ENCODE results near the gene KCNAB2. TPM values are rescaled to one million over a fixed set of nuclear protein-coding genes. Genes with fewer than 3 reads are reported as not detected.

Gene KCNAB2
- total RNA-seq, 6 experiments from 2014 or later = 8.0 to 12.6 (median 10.7) TPM

- Mint-ChIP-seq H3K9me3 (no peaks in the 10 kb centered on the region), H3K4me1 (ENCODE audit: low read depth) (no peaks in the 10 kb centered on the region), H3K27me3 (ENCODE audit: insufficient read depth) (peaks cover 3% of the 10 kb centered on the region), H3K27ac (no peak overlapping the region), H3K4me3 (no peak overlapping the region), H3K36me3 (ENCODE audit: low read depth) (0 out of 2 replicates have a peak, but pooled peaks cover 3% of the 10 kb centered on the region)
- no peak for TF ChIP-seq CTCF (IDR thresholded peaks at IDR 0.05)
- no peak for DNase-seq
Measured at GRCh38 chr1:5999711-6000443, 45.8 kb upstream of the KCNAB2 start.

- Mint-ChIP-seq H3K9me3 (no peaks in the 10 kb centered on the region), H3K27ac (no peak overlapping the region), H3K27me3 (ENCODE audit: insufficient read depth) (peaks cover 3% of the 10 kb centered on the region), H3K36me3 (ENCODE audit: low read depth) (0 out of 2 replicates have a peak, but pooled peaks cover 3% of the 10 kb centered on the region), H3K4me3 (no peak overlapping the region), H3K4me1 (ENCODE audit: low read depth) (no peaks in the 10 kb centered on the region)
- no peak for DNase-seq
- no peak for TF ChIP-seq CTCF (IDR thresholded peaks at IDR 0.05)
Measured at GRCh38 chr1:6000444-6001288, 45.0 kb upstream of the KCNAB2 start.

GRCh38 chr1:6001992-6002576 is 43.6 kb upstream of the KCNAB2 start:
- Mint-ChIP-seq H3K4me1 (ENCODE audit: low read depth) (peaks cover 5% of the 10 kb centered on the region), H3K9me3 (no peaks in the 10 kb centered on the region), H3K36me3 (ENCODE audit: low read depth) (0 out of 2 replicates have a peak, but pooled peaks cover 3% of the 10 kb centered on the region), H3K4me3 (no peak overlapping the region), H3K27me3 (ENCODE audit: insufficient read depth) (peaks cover 3% of the 10 kb centered on the region), H3K27ac (no peak overlapping the region)
- TF ChIP-seq CTCF (IDR thresholded peaks at IDR 0.05) = no peak
- DNase-seq = no peak

- H3K4me1 Mint-ChIP-seq (ENCODE audit: low read depth) = peaks cover 12% of the 10 kb centered on the region
- H3K27me3 Mint-ChIP-seq (ENCODE audit: insufficient read depth) = peaks cover 2% of the 10 kb centered on the region
- H3K27ac Mint-ChIP-seq = no peak overlapping the region
- H3K9me3 Mint-ChIP-seq = no peaks in the 10 kb centered on the region
- DNase-seq = no peak
- no peak overlapping the region for H3K4me3 Mint-ChIP-seq
- peak; percentile 9; the same call in 1 of the 2 replicates for TF ChIP-seq CTCF (IDR thresholded peaks at IDR 0.05)
- H3K36me3 Mint-ChIP-seq (ENCODE audit: low read depth) = 0 out of 2 replicates have a peak, but pooled peaks cover 3% of the 10 kb centered on the region
Measured at GRCh38 chr1:6002714-6003501, 42.8 kb upstream of the KCNAB2 start.
